HEK293 (cell line): Measurements from ENCODE around the gene ARMH3.

Source experiments
- CTCF ChIA-PET: fragments of 350-600 bp; formaldehyde crosslinking; extraction: SDS; loops from one replicate; lab custom pipeline; 2021; ENCODE audit warnings: antibody characterized with exemption; lab: Yijun Ruan, JAX
- POLR2A ChIA-PET: fragments of 300-600 bp; formaldehyde crosslinking; extraction: SDS; loops from one replicate; lab custom pipeline; 2020; ENCODE audit warnings: antibody characterized with exemption, inconsistent platforms; lab: Yijun Ruan, JAX
- H3K27ac ChIP-seq: fragments of 200-500 bp; sonication (Bioruptor generic); 2 replicates; pipeline ENCODE4 v1.5.1; 2014; ENCODE audit warnings: low read depth, low read length, control low read depth, inconsistent platforms; ENCODE audit errors: extremely low read depth
- H3K36me3 ChIP-seq, 2 experiments: fragments of 200-500 bp in 1 of 2; sonication (Bioruptor generic) in 1 of 2; 1 replicate in 1 of 2; 2 replicates in 1 of 2; pipeline ENCODE4 v1.5.1; 2014 to 2017; ENCODE audit warnings: inconsistent platforms in 2 of 2, low read length in 2 of 2; ENCODE audit not compliant: control insufficient read depth in 2 of 2, insufficient read depth in 1 of 2
- H3K4me1 ChIP-seq: fragments of 200-500 bp; sonication (Bioruptor generic); 2 replicates; pipeline ENCODE4 v1.5.1; 2014; ENCODE audit warnings: mild to moderate bottlenecking, low read length, inconsistent platforms; ENCODE audit not compliant: control insufficient read depth, insufficient read depth
- H3K4me3 ChIP-seq: 2 replicates; pipeline ENCODE4 v1.5.1; 2011; ENCODE audit warnings: low read depth, mild to moderate bottlenecking, control low read depth, low read length, moderate library complexity
- H3K9me3 ChIP-seq: fragments of 200-500 bp; sonication (Bioruptor generic); 2 replicates; pipeline ENCODE4 v1.5.1; 2014; ENCODE audit warnings: low read depth, low read length, inconsistent platforms; ENCODE audit not compliant: control insufficient read depth, insufficient read depth
- IKZF3 ChIP-seq: fragments of 450-650 bp; IDR thresholded peaks from 2 replicates; pipeline ENCODE4 v1.5.0; 2018; ENCODE audit warnings: missing biosample characterization, mild to moderate bottlenecking, missing genetic modification characterization, moderate library complexity
- PRDM6 ChIP-seq: fragments of 450-650 bp; formaldehyde crosslinking; IDR thresholded peaks from 2 replicates; pipeline ENCODE4 v1.5.1; 2017; ENCODE audit warnings: missing biosample characterization, missing genetic modification characterization
- TSHZ1 ChIP-seq: fragments of 450-650 bp; formaldehyde crosslinking; IDR thresholded peaks from 2 replicates; pipeline ENCODE4 v1.5.1; 2016; ENCODE audit warnings: missing biosample characterization, missing genetic modification characterization, borderline replicate concordance
- ZEB2 ChIP-seq: fragments of 450-650 bp; formaldehyde crosslinking; IDR thresholded peaks from 2 replicates; pipeline ENCODE4 v1.5.1; 2016; ENCODE audit warnings: missing biosample characterization, missing genetic modification characterization
- ZNF16 ChIP-seq: fragments of 450-650 bp; formaldehyde crosslinking; IDR thresholded peaks from 2 replicates; pipeline ENCODE4 v1.5.1; 2016; ENCODE audit warnings: low read depth, missing biosample characterization, missing genetic modification characterization
- ZNF23 ChIP-seq: fragments of 450-650 bp; formaldehyde crosslinking; IDR thresholded peaks from 2 replicates; pipeline ENCODE4 v1.5.1; 2016; ENCODE audit warnings: missing biosample characterization, missing genetic modification characterization, borderline replicate concordance
- ZNF280C ChIP-seq: fragments of 450-650 bp; formaldehyde crosslinking; IDR thresholded peaks from 2 replicates; pipeline ENCODE4 v1.5.1; 2016; ENCODE audit warnings: missing biosample characterization, missing genetic modification characterization
- ZNF302 ChIP-seq: fragments of 450-650 bp; formaldehyde crosslinking; IDR thresholded peaks from 2 replicates; pipeline ENCODE4 v1.5.1; 2016; ENCODE audit warnings: missing biosample characterization, missing genetic modification characterization, low read depth
- ZNF37A ChIP-seq: fragments of 450-650 bp; IDR thresholded peaks from 2 replicates; pipeline ENCODE4 v1.5.1; 2018; ENCODE audit warnings: missing biosample characterization, missing genetic modification characterization
- ZNF518A ChIP-seq: fragments of 450-650 bp; formaldehyde crosslinking; conservative IDR thresholded peaks from 2 replicates; pipeline ENCODE4 v1.5.1; 2016; ENCODE audit warnings: low read depth, missing biosample characterization, missing genetic modification characterization

Gene ARMH3

GRCh38 chr10:101857802-101858476 lies 198.0 kb downstream of the ARMH3 start (continued):
- TF ChIP-seq TSHZ1 (tag by site-specific recombination) = no peak

- POLR2A ChIA-PET = no interaction called here
Measured at GRCh38 chr10:101856626-101857025, 199.3 kb downstream of the ARMH3 start.

GRCh38 chr10:101851411-101852116 lies 204.4 kb downstream of the ARMH3 start:
- Histone ChIP-seq H3K27ac (no peak overlapping the region), H3K36me3 (peaks cover 0 to 7% of the 10 kb centered on the region in 2 experiments; a peak in 2 of 3 replicates), H3K9me3 (no peaks in the 10 kb centered on the region), H3K4me3 (no peak overlapping the region), H3K4me1 (no peaks in the 10 kb centered on the region)
- TF ChIP-seq ZNF518A (tag by site-specific recombination) (no peak), ZNF280C (tag by site-specific recombination) (no peak), ZNF302 (tag by site-specific recombination) (no peak), ZNF16 (tag by site-specific recombination) (no peak)
- ChIA-PET POLR2A (no interaction called here), CTCF (interaction anchor here (0.7 to 4.1 kb wide), 4 partner anchors 10 to 221 kb away, joined by 3 to 21 read pairs (median 5); no protein-coding TSS in a partner anchor)

More at GRCh38 chr10:101856626-101857025, 199.3 kb downstream of the ARMH3 start:
- Histone ChIP-seq H3K27ac (no peak overlapping the region), H3K4me1 (no peaks in the 10 kb centered on the region), H3K4me3 (no peak overlapping the region), H3K9me3 (peaks cover 2% of the 10 kb centered on the region; the same call in 1 of the 2 replicates), H3K36me3 (no peaks in the 10 kb centered on the region; a peak in 1 of 3 replicates)
- CTCF ChIA-PET = interaction anchor here (0.7 to 2.5 kb wide), 3 partner anchors 15 to 1811 kb away, joined by 4 to 16 read pairs (median 12); no protein-coding TSS in a partner anchor
- TF ChIP-seq PRDM6 (tag by site-specific recombination) (no peak), IKZF3 (tag by site-specific recombination) (no peak), ZEB2 (no peak), ZNF23 (tag by site-specific recombination) (no peak), ZNF37A (no peak)
